H1 (cell line): ENCODE results near the gene RRP12. TPM values are rescaled to one million over a fixed set of nuclear protein-coding genes. Genes with fewer than 3 reads are reported as not detected.

ENCODE experiments used
- CHD7 ChIP-seq: fragments of 300-600 bp; sonication (generic); IDR thresholded peaks from 2 replicates; pipeline ENCODE4 v1.7.1; 2012; ENCODE audit warnings: low read length, moderate library complexity, mild to moderate bottlenecking, inconsistent platforms; ENCODE audit not compliant: insufficient replicate concordance
- CREB1 ChIP-seq: IDR thresholded peaks from 2 replicates; pipeline ENCODE4 v1.6.1; 2012; ENCODE audit warnings: inconsistent platforms
- polyA plus RNA-seq, 7 experiments: library from polyadenylated mRNA; depleted of rRNA in 3 of 7; stranded (reverse) in 5 of 7; unstranded in 2 of 7; fragments of >200 nt in 5 of 7; fragments of 200-250 nt in 2 of 7; gene quantifications; 1 replicate in 5 of 7; 2 replicates in 1 of 7; 4 replicates in 1 of 7; pipeline versions ENCODE4 v1.2.1 to v1.2.3, GENCODE V29; 2011 to 2013; ENCODE audit warnings: missing spikeins in 2 of 7, mixed read lengths in 2 of 7
- total RNA-seq: library from RNA; stranded (reverse); fragmentation: NEBNext Ultra II Directional; extraction: Animal tissue kit (Norgen Biotek cat#: 25700); gene quantifications from 2 replicates; pipeline ENCODE4 v1.2.1, GENCODE V29; 2021

Gene RRP12
- total and polyA plus RNA-seq, 2 of the 8 experiments (the other 6 are each of a cell fraction or from before 2014, with no cell fraction given), result 21.0 to 65.8 TPM

- TF ChIP-seq CHD7, result no peak
- no peak for TF ChIP-seq CREB1
These were observed 49.7 kb upstream of the RRP12 start (continued) for GRCh38 chr10:97450828-97451227.
